Activated CD8-positive, alpha-beta T cell treated with anti-CD3 and anti-CD28 coated beads for 36 hours (primary cell): ENCODE measurements around the gene CAV1. TPM values are rescaled to one million over a fixed set of nuclear protein-coding genes. Genes with fewer than 3 reads are reported as not detected.

ENCODE experiments used
- ATAC-seq: fragments of 200-7000 bp; cut with Tn5 transposase; one replicate; pipeline ENCODE4 v1.10.0; 2021; ENCODE audit warnings: mild to moderate bottlenecking, moderate library complexity
- CTCF ChIA-PET: fragments of 350-600 bp; sonication (Branson Sonifier 250); formaldehyde crosslinking; loops from one replicate; lab custom pipeline; 2021; ENCODE audit warnings: antibody characterized with exemption; lab: Charles Lee
- POLR2A ChIA-PET: fragments of 350-600 bp; sonication (Branson Sonifier 250); formaldehyde crosslinking; loops from one replicate; lab custom pipeline; 2021; ENCODE audit warnings: antibody characterized with exemption; lab: Charles Lee
- DNase-seq: peaks from one replicate; pipeline ENCODE4 v3.0.0-alpha.2; 2020
- H3K27ac Mint-ChIP-seq: one replicate; pipeline ENCODE4 v1.8.0; 2021; ENCODE audit warnings: mild to moderate bottlenecking, mixed read lengths
- H3K27me3 Mint-ChIP-seq: one replicate; pipeline ENCODE4 v1.8.0; 2021; ENCODE audit warnings: mixed read lengths
- H3K36me3 Mint-ChIP-seq: one replicate; pipeline ENCODE4 v1.8.0; 2021; ENCODE audit warnings: low read depth, mixed read lengths
- H3K4me1 Mint-ChIP-seq: one replicate; pipeline ENCODE4 v1.8.0; 2021; ENCODE audit warnings: low read depth, mixed read lengths
- H3K4me3 Mint-ChIP-seq: one replicate; pipeline ENCODE4 v1.8.0; 2021; ENCODE audit warnings: mild to moderate bottlenecking, moderate library complexity, mixed read lengths
- H3K9me3 Mint-ChIP-seq: one replicate; pipeline ENCODE4 v1.8.0; 2021; ENCODE audit warnings: mixed read lengths
- CTCF ChIP-seq: fragments of 200-600 bp; IDR thresholded peaks from one replicate; pipeline ENCODE4 v1.8.0; 2022; ENCODE audit warnings: antibody characterized with exemption, mild to moderate bottlenecking
- intact Hi-C: fragments of 100-400 bp; cut with micrococcal nuclease; formaldehyde crosslinking; loops from one replicate; pipeline ENCODE4 v1.10.0; 2022
- total RNA-seq, 2 experiments: library from RNA; stranded (reverse); gene quantifications; one replicate each; pipeline ENCODE4 v1.2.3, GENCODE V29; 2021

CAV1 gene
- total RNA-seq, 2 experiments from 2014 or later = 0.18 to 0.74 TPM

- no peaks in the 10 kb centered on the region for H3K36me3 Mint-ChIP-seq
These were observed 21.2 kb downstream of the CAV1 start for GRCh38 chr7:116546054-116546453.

GRCh38 chr7:116546916-116547315, 22.1 kb downstream of the CAV1 start:
- intact Hi-C loops = no loop called here
- H3K36me3 Mint-ChIP-seq = no peaks in the 10 kb centered on the region
- TF ChIP-seq CTCF = no peak
- H3K4me1 Mint-ChIP-seq = peaks cover 3% of the 10 kb centered on the region
- DNase-seq = no peak
- CTCF ChIA-PET = interaction anchor here (0.7 kb wide), 1 partner anchor 45 kb away, joined by 4 read pairs; no protein-coding TSS in a partner anchor
- POLR2A ChIA-PET = no interaction called here
- no peak overlapping the region for H3K27ac Mint-ChIP-seq
- no peak overlapping the region for H3K4me3 Mint-ChIP-seq
- peaks cover 6% of the 10 kb centered on the region for H3K27me3 Mint-ChIP-seq
- H3K9me3 Mint-ChIP-seq = no peaks in the 10 kb centered on the region
- ATAC-seq = no peak

More at GRCh38 chr7:116546054-116546453, 21.2 kb downstream of the CAV1 start:
- intact Hi-C loops = no loop called here
- no peak overlapping the region for H3K4me3 Mint-ChIP-seq
- POLR2A ChIA-PET = no interaction called here
- no peaks in the 10 kb centered on the region for H3K9me3 Mint-ChIP-seq
- ATAC-seq = no peak
- DNase-seq = no peak
- H3K27ac Mint-ChIP-seq = no peak overlapping the region
- H3K27me3 Mint-ChIP-seq = peaks cover 8% of the 10 kb centered on the region
- peaks cover 3% of the 10 kb centered on the region for H3K4me1 Mint-ChIP-seq
- CTCF ChIA-PET = interaction anchor here (0.7 kb wide), 1 partner anchor 46 kb away, joined by 4 read pairs; no protein-coding TSS in a partner anchor
- no peak for TF ChIP-seq CTCF

DNA sequence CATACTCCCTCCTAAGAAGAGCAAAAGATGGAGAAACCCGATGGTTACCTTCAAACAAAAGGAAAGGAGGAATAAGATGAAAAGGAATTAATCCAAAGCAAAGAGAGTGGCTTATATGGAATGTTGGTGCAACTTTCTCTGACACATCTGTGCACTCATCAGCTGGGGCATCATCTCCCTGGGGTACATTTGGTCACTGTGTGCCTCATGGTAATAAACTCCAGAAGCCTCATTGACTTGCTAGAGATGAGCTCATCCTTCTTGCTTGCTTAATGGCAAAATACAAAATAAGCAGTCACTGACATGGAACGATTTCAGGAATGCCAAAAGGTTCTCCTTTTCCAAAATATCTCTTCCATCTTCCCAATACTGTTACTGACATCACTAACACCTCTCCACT, 22.5 kb downstream of the CAV1 start:
- POLR2A ChIA-PET = no interaction called here
- no peak for TF ChIP-seq CTCF
- intact Hi-C loops = no loop called here
- ATAC-seq = no peak
- H3K36me3 Mint-ChIP-seq = no peaks in the 10 kb centered on the region
- no peak overlapping the region for H3K4me3 Mint-ChIP-seq
- no peak for DNase-seq
- H3K4me1 Mint-ChIP-seq = peaks cover 3% of the 10 kb centered on the region
- no peak overlapping the region for H3K27ac Mint-ChIP-seq
- H3K27me3 Mint-ChIP-seq = peaks cover 6% of the 10 kb centered on the region
- CTCF ChIA-PET = no interaction called here
- no peaks in the 10 kb centered on the region for H3K9me3 Mint-ChIP-seq

GRCh38 chr7:116548506-116548905, 23.7 kb downstream of the CAV1 start:
- H3K4me3 Mint-ChIP-seq = no peak overlapping the region
- DNase-seq (no peak), ATAC-seq (no peak)
- peaks cover 6% of the 10 kb centered on the region for H3K27me3 Mint-ChIP-seq
- no peak overlapping the region for H3K27ac Mint-ChIP-seq
- H3K36me3 Mint-ChIP-seq = no peaks in the 10 kb centered on the region
- H3K9me3 Mint-ChIP-seq = no peaks in the 10 kb centered on the region
- no peak for TF ChIP-seq CTCF
- peaks cover 3% of the 10 kb centered on the region for H3K4me1 Mint-ChIP-seq
- POLR2A ChIA-PET = no interaction called here
- intact Hi-C loops = no loop called here
- CTCF ChIA-PET = no interaction called here

DNA sequence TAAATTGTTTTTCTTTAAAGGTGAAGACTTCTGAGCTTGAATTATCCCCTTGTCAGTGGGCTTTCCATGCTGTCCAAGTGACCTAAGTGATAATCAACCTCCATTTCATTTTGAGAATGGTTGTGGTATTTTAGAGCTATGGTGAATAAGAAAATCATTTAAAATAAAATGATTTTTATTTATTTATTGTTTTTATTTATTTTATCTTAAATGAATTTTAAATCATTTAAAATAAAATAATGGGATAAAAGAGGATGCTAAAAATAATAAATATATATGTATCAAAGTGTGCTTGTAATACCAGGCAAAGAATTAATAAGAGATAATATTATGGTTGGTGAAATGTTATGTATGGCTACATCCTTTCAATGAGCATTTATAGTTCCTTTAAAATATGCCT, 24.5 kb downstream of the CAV1 start:
- Mint-ChIP-seq H3K36me3 (no peaks in the 10 kb centered on the region), H3K4me1 (no peaks in the 10 kb centered on the region), H3K9me3 (no peaks in the 10 kb centered on the region), H3K4me3 (no peak overlapping the region), H3K27me3 (peaks cover 6% of the 10 kb centered on the region), H3K27ac (no peak overlapping the region)
- CTCF ChIA-PET = no interaction called here
- TF ChIP-seq CTCF = no peak
- POLR2A ChIA-PET = no interaction called here
- ATAC-seq = no peak
- intact Hi-C loops = no loop called here
- DNase-seq = no peak
